Measurements from ENCODE around the gene KIF1B.

KIF1B gene

GRCh38 chr1:10225573-10225972 is 15.2 kb downstream of the KIF1B start:
- intact Hi-C loops (cut with DNase I; ENCODE audit: low total_unique reads) = no loop called here

DNA sequence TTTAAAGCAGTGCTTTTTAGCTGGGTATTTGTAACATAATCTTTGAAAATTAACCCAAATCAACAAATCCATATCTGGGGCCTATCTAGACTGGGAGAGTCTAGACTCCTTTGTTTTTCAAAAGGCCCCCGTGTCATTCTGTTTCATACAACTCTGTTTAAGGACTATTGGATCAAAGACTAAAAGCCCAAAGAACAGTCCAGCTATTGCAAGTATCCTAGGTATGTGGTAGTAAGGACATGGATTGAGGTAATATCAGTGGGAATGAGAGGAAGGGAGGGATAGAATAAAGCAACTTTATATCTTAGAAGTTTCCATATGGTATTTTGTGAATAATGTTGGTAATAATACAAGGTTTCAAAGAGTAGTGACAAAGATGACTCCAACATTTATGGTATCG is 18.2 kb downstream of the KIF1B start:
- no peaks in the 10 kb centered on the region for H3K36me3 ChIP-seq
- DNase-seq = no peak
- intact Hi-C loops (cut with DNase I; ENCODE audit: low total_unique reads) = no loop called here

More at GRCh38 chr1:10225573-10225972, 15.2 kb downstream of the KIF1B start:
- no peaks in the 10 kb centered on the region for H3K9me3 ChIP-seq
- no peak overlapping the region for H3K4me3 ChIP-seq
- no peak for DNase-seq
- no peak overlapping the region for H3K27ac ChIP-seq
- H3K4me1 ChIP-seq = peaks cover 0 to 67% (median 15%) of the 10 kb centered on the region in 4 donors
- no peaks in the 10 kb centered on the region for H3K27me3 ChIP-seq
- TF ChIP-seq, protein P1, sequence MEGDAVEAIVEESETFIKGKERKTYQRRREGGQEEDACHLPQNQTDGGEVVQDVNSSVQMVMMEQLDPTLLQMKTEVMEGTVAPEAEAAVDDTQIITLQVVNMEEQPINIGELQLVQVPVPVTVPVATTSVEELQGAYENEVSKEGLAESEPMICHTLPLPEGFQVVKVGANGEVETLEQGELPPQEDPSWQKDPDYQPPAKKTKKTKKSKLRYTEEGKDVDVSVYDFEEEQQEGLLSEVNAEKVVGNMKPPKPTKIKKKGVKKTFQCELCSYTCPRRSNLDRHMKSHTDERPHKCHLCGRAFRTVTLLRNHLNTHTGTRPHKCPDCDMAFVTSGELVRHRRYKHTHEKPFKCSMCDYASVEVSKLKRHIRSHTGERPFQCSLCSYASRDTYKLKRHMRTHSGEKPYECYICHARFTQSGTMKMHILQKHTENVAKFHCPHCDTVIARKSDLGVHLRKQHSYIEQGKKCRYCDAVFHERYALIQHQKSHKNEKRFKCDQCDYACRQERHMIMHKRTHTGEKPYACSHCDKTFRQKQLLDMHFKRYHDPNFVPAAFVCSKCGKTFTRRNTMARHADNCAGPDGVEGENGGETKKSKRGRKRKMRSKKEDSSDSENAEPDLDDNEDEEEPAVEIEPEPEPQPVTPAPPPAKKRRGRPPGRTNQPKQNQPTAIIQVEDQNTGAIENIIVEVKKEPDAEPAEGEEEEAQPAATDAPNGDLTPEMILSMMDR (IDR thresholded peaks at IDR 0.05) = no peak
- H3K36me3 ChIP-seq = no peaks in the 10 kb centered on the region

GRCh38 chr1:10229903-10230302 is 19.5 kb downstream of the KIF1B start:
- H3K27me3 ChIP-seq = no peaks in the 10 kb centered on the region
- peaks cover 0 to 10% (median 3%) of the 10 kb centered on the region in 3 donors for H3K36me3 ChIP-seq
- H3K4me3 ChIP-seq = no peak overlapping the region
- DNase-seq = no peak
- TF ChIP-seq, protein P1 (IDR thresholded peaks at IDR 0.05) = no peak
- no peaks in the 10 kb centered on the region for H3K9me3 ChIP-seq
- peaks cover 0 to 45% (median 12%) of the 10 kb centered on the region in 4 donors for H3K4me1 ChIP-seq
- no peak overlapping the region for H3K27ac ChIP-seq
- intact Hi-C loops (cut with DNase I; ENCODE audit: low total_unique reads) = no loop called here

More for the DNA sequence above, 18.2 kb downstream of the KIF1B start:
- no peaks in the 10 kb centered on the region for H3K27me3 ChIP-seq
- no peak overlapping the region for H3K27ac ChIP-seq
- no peaks in the 10 kb centered on the region for H3K9me3 ChIP-seq
- TF ChIP-seq, protein P1 (IDR thresholded peaks at IDR 0.05) = no peak
- H3K4me1 ChIP-seq = peaks cover 0 to 59% (median 13%) of the 10 kb centered on the region in 4 donors
- no peak overlapping the region for H3K4me3 ChIP-seq

DNA sequence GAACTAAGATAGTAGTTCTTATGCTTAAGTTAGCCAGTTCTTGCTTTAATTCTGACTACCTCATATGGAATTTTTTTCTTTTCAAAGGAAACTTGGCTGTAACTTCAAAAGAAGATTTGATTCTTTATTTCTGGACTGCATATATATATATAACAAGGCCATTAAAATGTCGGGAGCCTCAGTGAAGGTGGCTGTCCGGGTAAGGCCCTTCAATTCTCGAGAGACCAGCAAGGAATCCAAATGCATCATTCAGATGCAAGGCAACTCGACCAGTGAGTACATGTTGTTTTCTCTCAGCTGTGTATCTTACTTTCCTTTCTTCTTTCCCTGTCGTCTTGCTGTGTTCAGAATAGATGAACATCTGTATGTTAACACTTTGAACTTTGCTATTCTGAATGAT is 21.8 kb downstream of the KIF1B start:
- Histone ChIP-seq H3K27ac (no peak overlapping the region), H3K4me3 (no peak overlapping the region), H3K27me3 (no peaks in the 10 kb centered on the region), H3K4me1 (peaks cover 0 to 41% (median 11%) of the 10 kb centered on the region in 4 donors), H3K9me3 (no peaks in the 10 kb centered on the region), H3K36me3 (peaks cover 6 to 20% (median 18%) of the 10 kb centered on the region in 3 donors)
- intact Hi-C loops (cut with DNase I; ENCODE audit: low total_unique reads) = no loop called here
- TF ChIP-seq, protein P1 (IDR thresholded peaks at IDR 0.05) = no peak
- DNase-seq = no peak

- intact Hi-C loops (cut with DNase I; ENCODE audit: low total_unique reads) = no loop called here
- H3K9me3 ChIP-seq = no peaks in the 10 kb centered on the region
- peaks cover 6 to 20% (median 18%) of the 10 kb centered on the region in 3 donors for H3K36me3 ChIP-seq
- DNase-seq = no peak
- TF ChIP-seq, protein P1 (IDR thresholded peaks at IDR 0.05) = no peak
- no peak overlapping the region for H3K4me3 ChIP-seq
- H3K27me3 ChIP-seq = no peaks in the 10 kb centered on the region
- H3K27ac ChIP-seq = no peak overlapping the region
- peaks cover 0 to 32% (median 3%) of the 10 kb centered on the region in 4 donors for H3K4me1 ChIP-seq
Observed at GRCh38 chr1:10236405-10237156, 26.2 kb downstream of the KIF1B start.
